Sigmoid colon (tissue), 4 donors: ENCODE data around the gene STON1.

Source experiments
- EP300 ChIP-seq, 4 donors: sonication (generic); formaldehyde crosslinking; IDR thresholded peaks; one replicate each; pipeline ENCODE4 v1.6.1; 2017; ENCODE audit warnings: antibody characterized with exemption in 4 of 4
- POLR2A ChIP-seq, 2 donors: fragments of 450-650 bp; IDR thresholded peaks; one replicate each; pipeline ENCODE4 v1.6.1; 2016; ENCODE audit warnings: antibody characterized with exemption in 2 of 2, mild to moderate bottlenecking in 2 of 2, moderate library complexity in 2 of 2
- POLR2AphosphoS5 ChIP-seq, 4 donors: sonication (generic); formaldehyde crosslinking; IDR thresholded peaks; one replicate each; pipeline ENCODE4 v1.6.1; 2017; ENCODE audit warnings: antibody characterized with exemption in 4 of 4
- TF ChIP-seq, protein P1 (sequence below), 4 experiments: fragments of 450-650 bp in 3 of 4; fragments of 200-600 bp in 1 of 4; IDR thresholded peaks; one replicate each; pipeline ENCODE4 v1.5.1; 2016 to 2019; ENCODE audit warnings: antibody characterized with exemption in 4 of 4, mild to moderate bottlenecking in 3 of 4, moderate library complexity in 2 of 4

DNA sequence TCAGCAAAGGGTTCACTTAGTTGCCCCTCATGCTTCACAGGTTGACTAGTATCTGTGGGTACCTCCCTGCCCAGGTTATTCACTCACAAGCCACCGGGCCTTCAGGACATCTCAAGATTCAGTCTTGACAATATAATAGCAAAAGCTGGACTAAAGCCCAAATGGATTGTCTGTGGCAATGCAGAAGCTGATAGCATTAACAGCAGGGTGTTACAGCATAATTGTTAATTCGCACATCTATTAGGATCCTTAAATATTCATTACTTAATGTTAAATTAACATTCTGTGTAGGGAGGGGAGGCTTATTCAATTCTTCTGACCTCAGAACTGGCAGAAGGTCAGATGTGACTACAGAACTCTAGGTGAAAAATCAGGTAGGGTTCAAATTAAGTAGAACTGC is 67.5 kb downstream of the STON1 start:
- TF ChIP-seq, protein P1, sequence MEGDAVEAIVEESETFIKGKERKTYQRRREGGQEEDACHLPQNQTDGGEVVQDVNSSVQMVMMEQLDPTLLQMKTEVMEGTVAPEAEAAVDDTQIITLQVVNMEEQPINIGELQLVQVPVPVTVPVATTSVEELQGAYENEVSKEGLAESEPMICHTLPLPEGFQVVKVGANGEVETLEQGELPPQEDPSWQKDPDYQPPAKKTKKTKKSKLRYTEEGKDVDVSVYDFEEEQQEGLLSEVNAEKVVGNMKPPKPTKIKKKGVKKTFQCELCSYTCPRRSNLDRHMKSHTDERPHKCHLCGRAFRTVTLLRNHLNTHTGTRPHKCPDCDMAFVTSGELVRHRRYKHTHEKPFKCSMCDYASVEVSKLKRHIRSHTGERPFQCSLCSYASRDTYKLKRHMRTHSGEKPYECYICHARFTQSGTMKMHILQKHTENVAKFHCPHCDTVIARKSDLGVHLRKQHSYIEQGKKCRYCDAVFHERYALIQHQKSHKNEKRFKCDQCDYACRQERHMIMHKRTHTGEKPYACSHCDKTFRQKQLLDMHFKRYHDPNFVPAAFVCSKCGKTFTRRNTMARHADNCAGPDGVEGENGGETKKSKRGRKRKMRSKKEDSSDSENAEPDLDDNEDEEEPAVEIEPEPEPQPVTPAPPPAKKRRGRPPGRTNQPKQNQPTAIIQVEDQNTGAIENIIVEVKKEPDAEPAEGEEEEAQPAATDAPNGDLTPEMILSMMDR (IDR thresholded peaks at IDR 0.05), result no peak
- TF ChIP-seq POLR2AphosphoS5 (IDR thresholded peaks at IDR 0.05) (no peak), EP300 (IDR thresholded peaks at IDR 0.05) (no peak), POLR2A (IDR thresholded peaks at IDR 0.05) (no peak)
